Measurements from ENCODE around the gene MVP. TPM values are rescaled to one million over a fixed set of nuclear protein-coding genes. Genes with fewer than 3 reads are reported as not detected.

The MVP gene
- total and polyA plus RNA-seq, 7 donors: 62.3 to 368 (median 94.5) TPM

- Histone ChIP-seq H3K36me3 (peaks cover 39 to 100% (median 70%) of the 10 kb centered on the region in 4 donors), H3K27me3 (no peaks in the 10 kb centered on the region), H3K9me3 (no peaks in the 10 kb centered on the region), H3K4me1 (no peaks in the 10 kb centered on the region), H3K4me3 (no peak overlapping the region), H3K27ac (no peak overlapping the region)
- TF ChIP-seq POLR2A (IDR thresholded peaks at IDR 0.05) (no peak), CTCF (IDR thresholded peaks at IDR 0.05) (no peak), POLR2AphosphoS5 (IDR thresholded peaks at IDR 0.05) (no peak), EP300 (IDR thresholded peaks at IDR 0.05) (no peak)
- 94 to 96% methylated on average over 5 of the region's 5 CpGs for WGBS, 2 donors
- DNase-seq: no peak
- intact Hi-C loops (cut with DNase I): no loop called here
These were observed 17.6 kb downstream of the MVP start for GRCh38 chr16:29837841-29838240.

- 87 to 95% methylated on average over 6 of the region's 6 CpGs for WGBS, 2 donors
- Histone ChIP-seq H3K27me3 (no peaks in the 10 kb centered on the region), H3K9me3 (no peaks in the 10 kb centered on the region), H3K4me1 (no peaks in the 10 kb centered on the region), H3K4me3 (no peak overlapping the region), H3K36me3 (peaks cover 29 to 98% (median 57%) of the 10 kb centered on the region in 4 donors), H3K27ac (no peak overlapping the region)
- intact Hi-C loops (cut with DNase I): loop anchor here (10.0 kb wide), 1 partner anchor 55 kb away; no protein-coding TSS in a partner anchor
- no peak for TF ChIP-seq POLR2A (IDR thresholded peaks at IDR 0.05)
- no peak for DNase-seq
These were observed 19.6 kb downstream of the MVP start for GRCh38 chr16:29839822-29840221.

GRCh38 chr16:29840240-29840639 is 20.0 kb downstream of the MVP start:
- Histone ChIP-seq H3K4me1 (no peaks in the 10 kb centered on the region), H3K36me3 (peaks cover 29 to 98% (median 53%) of the 10 kb centered on the region in 4 donors), H3K27me3 (no peaks in the 10 kb centered on the region), H3K27ac (no peak overlapping the region), H3K4me3 (no peak overlapping the region), H3K9me3 (no peaks in the 10 kb centered on the region)
- no peak for DNase-seq
- TF ChIP-seq EP300 (IDR thresholded peaks at IDR 0.05): no peak
- TF ChIP-seq CTCF (IDR thresholded peaks at IDR 0.05): no peak
- TF ChIP-seq POLR2A (IDR thresholded peaks at IDR 0.05): no peak
- no peak for TF ChIP-seq POLR2AphosphoS5 (IDR thresholded peaks at IDR 0.05)
- intact Hi-C loops (cut with DNase I): loop anchor here (10.0 kb wide), 1 partner anchor 55 kb away; no protein-coding TSS in a partner anchor
- 85 to 91% methylated on average over 10 of the region's 10 CpGs for WGBS, 2 donors

- no peak for DNase-seq
- Histone ChIP-seq H3K4me1 (no peaks in the 10 kb centered on the region), H3K36me3 (peaks cover 25 to 98% (median 57%) of the 10 kb centered on the region in 4 donors), H3K27me3 (no peaks in the 10 kb centered on the region), H3K9me3 (no peaks in the 10 kb centered on the region), H3K4me3 (no peak overlapping the region), H3K27ac (no peak overlapping the region)
- intact Hi-C loops (cut with DNase I): loop anchor here (10.0 kb wide), 1 partner anchor 57 kb away; no protein-coding TSS in a partner anchor
- WGBS, 2 donors: 94 to 95% methylated on average over 23 of the region's 23 CpGs
- TF ChIP-seq CTCF (IDR thresholded peaks at IDR 0.05) (no peak), EP300 (IDR thresholded peaks at IDR 0.05) (no peak), POLR2A (IDR thresholded peaks at IDR 0.05) (no peak), POLR2AphosphoS5 (IDR thresholded peaks at IDR 0.05) (no peak)
These were observed 21.4 kb downstream of the MVP start for GRCh38 chr16:29841631-29842030.

- Histone ChIP-seq H3K36me3 (peaks cover 25 to 98% (median 59%) of the 10 kb centered on the region in 4 donors), H3K27ac (no peak overlapping the region), H3K4me3 (no peak overlapping the region), H3K4me1 (no peaks in the 10 kb centered on the region), H3K27me3 (no peaks in the 10 kb centered on the region), H3K9me3 (no peaks in the 10 kb centered on the region)
- TF ChIP-seq POLR2AphosphoS5 (IDR thresholded peaks at IDR 0.05): no peak
- no peak for TF ChIP-seq CTCF (IDR thresholded peaks at IDR 0.05)
- no peak for TF ChIP-seq POLR2A (IDR thresholded peaks at IDR 0.05)
- no peak for TF ChIP-seq EP300 (IDR thresholded peaks at IDR 0.05)
- DNase-seq: no peak
- intact Hi-C loops (cut with DNase I): loop anchor here (10.0 kb wide), 1 partner anchor 58 kb away; no protein-coding TSS in a partner anchor
- 96 to 97% methylated on average over 9 of the region's 9 CpGs for WGBS, 2 donors
These were observed 22.6 kb downstream of the MVP start for GRCh38 chr16:29842732-29843346.

All from sigmoid colon (tissue), 7 donors.